Measurements from ENCODE around the gene TRAT1. TPM values are rescaled to one million over a fixed set of nuclear protein-coding genes. Genes with fewer than 3 reads are reported as not detected.

The TRAT1 gene
- total RNA-seq, 2 experiments from 2014 or later, result not detected

DNA sequence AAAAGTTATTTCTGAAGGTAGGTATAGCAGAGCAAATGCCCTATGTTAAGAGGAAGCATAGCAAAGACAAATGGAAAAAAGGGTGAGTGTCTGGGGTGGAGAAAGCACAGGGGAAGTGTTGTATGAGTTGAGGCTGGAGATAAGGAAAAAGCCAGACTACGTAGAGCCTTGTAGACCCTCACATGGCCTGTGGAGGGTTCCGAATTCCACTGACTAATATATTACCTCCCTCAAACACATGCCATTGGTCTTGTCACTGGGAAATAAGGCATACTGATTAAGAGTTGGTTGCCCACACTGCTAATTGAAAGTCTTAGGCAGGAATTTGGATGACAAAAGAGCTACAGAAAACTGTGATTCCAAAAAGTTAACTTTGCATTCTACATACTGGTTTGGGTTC lies 65.2 kb downstream of the TRAT1 start:
- intact Hi-C loops (cut with micrococcal nuclease; ENCODE audit: unreplicated experiment), result no loop called here
- POLR2A ChIA-PET, result interaction anchor here (0.7 kb wide), 1 partner anchor 47 kb away, joined by 3 read pairs; no protein-coding TSS in a partner anchor
- H3K4me2 ChIP-seq (ENCODE audit: low read length), result no peak overlapping the region

DNA sequence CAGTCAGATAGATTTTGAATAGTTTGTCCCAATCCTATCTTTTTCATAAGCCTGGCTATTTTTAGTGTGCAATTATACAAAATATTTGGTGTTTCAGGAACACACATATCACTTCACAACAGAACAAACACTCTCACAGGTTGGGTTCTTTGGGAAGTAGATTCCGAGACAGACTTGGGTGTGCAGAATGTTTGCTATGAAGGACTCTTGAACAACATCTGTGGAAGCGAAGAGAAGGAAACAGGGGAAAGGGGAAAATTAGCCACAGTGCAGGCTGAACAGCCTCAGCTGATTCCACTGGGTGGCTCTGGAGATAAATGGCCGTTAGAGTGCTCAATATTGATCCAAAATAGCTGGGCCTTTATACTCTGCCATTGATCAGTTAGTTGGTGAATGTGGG lies 69.2 kb downstream of the TRAT1 start:
- no peaks in the 10 kb centered on the region for H3K79me2 ChIP-seq (ENCODE audit: insufficient read depth, low read depth, low read length)
- H3K36me3 ChIP-seq (ENCODE audit: insufficient read depth, low read length), result no peaks in the 10 kb centered on the region
- no peak overlapping the region for H2AFZ ChIP-seq (ENCODE audit: low read length)
- intact Hi-C loops (cut with micrococcal nuclease; ENCODE audit: unreplicated experiment), result no loop called here
- BruUV-seq (replicated peaks), result no TSS peak
- no peak overlapping the region for H3K27ac ChIP-seq (ENCODE audit: low read depth, low read length, poor library complexity, severe bottlenecking)
- no peaks in the 10 kb centered on the region for H3K9me3 ChIP-seq (ENCODE audit: low read length)
- no peaks in the 10 kb centered on the region for H4K20me1 ChIP-seq (ENCODE audit: insufficient read depth, low read length)
- ChIA-PET POLR2A (interaction anchor here (1.3 kb wide), 1 partner anchor 10 kb away, joined by 3 read pairs; no protein-coding TSS in a partner anchor), CTCF (ENCODE audit: unreplicated experiment) (no interaction called here)
- TF ChIP-seq EZH2phosphoT487 (IDR thresholded peaks at IDR 0.05; ENCODE audit: borderline replicate concordance, low read depth, low read length), result no peak
- TF ChIP-seq, protein P1, sequence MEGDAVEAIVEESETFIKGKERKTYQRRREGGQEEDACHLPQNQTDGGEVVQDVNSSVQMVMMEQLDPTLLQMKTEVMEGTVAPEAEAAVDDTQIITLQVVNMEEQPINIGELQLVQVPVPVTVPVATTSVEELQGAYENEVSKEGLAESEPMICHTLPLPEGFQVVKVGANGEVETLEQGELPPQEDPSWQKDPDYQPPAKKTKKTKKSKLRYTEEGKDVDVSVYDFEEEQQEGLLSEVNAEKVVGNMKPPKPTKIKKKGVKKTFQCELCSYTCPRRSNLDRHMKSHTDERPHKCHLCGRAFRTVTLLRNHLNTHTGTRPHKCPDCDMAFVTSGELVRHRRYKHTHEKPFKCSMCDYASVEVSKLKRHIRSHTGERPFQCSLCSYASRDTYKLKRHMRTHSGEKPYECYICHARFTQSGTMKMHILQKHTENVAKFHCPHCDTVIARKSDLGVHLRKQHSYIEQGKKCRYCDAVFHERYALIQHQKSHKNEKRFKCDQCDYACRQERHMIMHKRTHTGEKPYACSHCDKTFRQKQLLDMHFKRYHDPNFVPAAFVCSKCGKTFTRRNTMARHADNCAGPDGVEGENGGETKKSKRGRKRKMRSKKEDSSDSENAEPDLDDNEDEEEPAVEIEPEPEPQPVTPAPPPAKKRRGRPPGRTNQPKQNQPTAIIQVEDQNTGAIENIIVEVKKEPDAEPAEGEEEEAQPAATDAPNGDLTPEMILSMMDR (conservative IDR thresholded peaks at IDR 0.05; ENCODE audit: low read length), result no peak
- no peaks in the 10 kb centered on the region for H3K4me1 ChIP-seq (ENCODE audit: insufficient read depth, low read length, poor library complexity, severe bottlenecking)
- no peak for DNase-seq (ENCODE audit: low spot score)
- H3K4me3 ChIP-seq (ENCODE audit: low read depth, low read length, poor library complexity, severe bottlenecking), result no peak overlapping the region
- no peak overlapping the region for H3K4me2 ChIP-seq (ENCODE audit: low read length)
- H3K9me2 ChIP-seq (ENCODE audit: insufficient read depth, low read length), result no peaks in the 10 kb centered on the region

More for the DNA sequence above, 65.2 kb downstream of the TRAT1 start:
- CTCF ChIA-PET (ENCODE audit: unreplicated experiment), result no interaction called here
- no peaks in the 10 kb centered on the region for H3K4me1 ChIP-seq (ENCODE audit: insufficient read depth, low read length, poor library complexity, severe bottlenecking)
- no peaks in the 10 kb centered on the region for H3K36me3 ChIP-seq (ENCODE audit: insufficient read depth, low read length)
- H3K79me2 ChIP-seq (ENCODE audit: insufficient read depth, low read depth, low read length), result no peaks in the 10 kb centered on the region
- no peaks in the 10 kb centered on the region for H3K9me2 ChIP-seq (ENCODE audit: insufficient read depth, low read length)
- no peak overlapping the region for H2AFZ ChIP-seq (ENCODE audit: low read length)
- no peak for DNase-seq (ENCODE audit: low spot score)
- H4K20me1 ChIP-seq (ENCODE audit: insufficient read depth, low read length), result no peaks in the 10 kb centered on the region
- BruUV-seq (replicated peaks), result no TSS peak
- TF ChIP-seq EZH2phosphoT487 (IDR thresholded peaks at IDR 0.05; ENCODE audit: borderline replicate concordance, low read depth, low read length), result no peak
- TF ChIP-seq, protein P1 (conservative IDR thresholded peaks at IDR 0.05; ENCODE audit: low read length), result no peak
- no peak overlapping the region for H3K27ac ChIP-seq (ENCODE audit: low read depth, low read length, poor library complexity, severe bottlenecking)
- H3K9me3 ChIP-seq (ENCODE audit: low read length), result no peaks in the 10 kb centered on the region
- no peak overlapping the region for H3K4me3 ChIP-seq (ENCODE audit: low read depth, low read length, poor library complexity, severe bottlenecking)

DNA sequence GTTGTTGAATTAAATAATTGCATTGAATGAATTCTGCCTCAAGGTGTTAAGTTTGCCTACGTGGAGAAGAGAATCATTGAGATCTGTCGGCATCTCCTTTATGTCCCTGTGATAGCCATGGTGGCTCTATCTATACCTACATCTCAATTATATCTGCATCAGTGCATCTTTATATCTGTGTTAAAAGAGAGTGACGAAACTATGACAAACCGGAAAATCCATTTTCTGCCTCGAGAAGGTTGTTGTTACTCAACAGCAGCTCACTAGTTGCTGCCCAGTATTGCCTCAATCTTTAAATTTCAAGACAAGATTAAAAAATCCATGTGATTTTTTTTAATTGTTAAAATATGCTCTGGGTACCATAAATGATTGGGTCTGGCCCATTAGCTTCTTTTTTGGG lies 72.4 kb downstream of the TRAT1 start:
- Histone ChIP-seq H3K4me1 (ENCODE audit: insufficient read depth, low read length, poor library complexity, severe bottlenecking) (no peaks in the 10 kb centered on the region), H3K4me2 (ENCODE audit: low read length) (no peak overlapping the region), H3K4me3 (ENCODE audit: low read depth, low read length, poor library complexity, severe bottlenecking) (no peak overlapping the region), H3K9me3 (ENCODE audit: low read length) (no peaks in the 10 kb centered on the region), H2AFZ (ENCODE audit: low read length) (no peak overlapping the region), H4K20me1 (ENCODE audit: insufficient read depth, low read length) (no peaks in the 10 kb centered on the region), H3K9me2 (ENCODE audit: insufficient read depth, low read length) (no peaks in the 10 kb centered on the region), H3K79me2 (ENCODE audit: insufficient read depth, low read depth, low read length) (no peaks in the 10 kb centered on the region), H3K36me3 (ENCODE audit: insufficient read depth, low read length) (no peaks in the 10 kb centered on the region), H3K27ac (ENCODE audit: low read depth, low read length, poor library complexity, severe bottlenecking) (no peak overlapping the region)
- BruUV-seq (replicated peaks), result no TSS peak
- TF ChIP-seq, protein P1 (conservative IDR thresholded peaks at IDR 0.05; ENCODE audit: low read length), result no peak
- no peak for TF ChIP-seq EZH2phosphoT487 (IDR thresholded peaks at IDR 0.05; ENCODE audit: borderline replicate concordance, low read depth, low read length)
- ChIA-PET POLR2A (interaction anchor here (0.6 kb wide), 1 partner anchor 8 kb away, joined by 3 read pairs; no protein-coding TSS in a partner anchor), CTCF (ENCODE audit: unreplicated experiment) (no interaction called here)
- DNase-seq (ENCODE audit: low spot score), result no peak
- intact Hi-C loops (cut with micrococcal nuclease; ENCODE audit: unreplicated experiment), result no loop called here

Data from OCI-LY7 (cell line).